Parathyroid adenoma (tissue), 2 donors: Measurements from ENCODE around the gene FGF23.

Experiments used
- H2AFZ ChIP-seq: fragments of 300-600 bp; sonication (generic); one replicate; pipeline ENCODE4 v1.7.0; 2017; ENCODE audit warnings: antibody characterized with exemption, mild to moderate bottlenecking
- H3K27ac ChIP-seq: fragments of 300-600 bp; sonication (generic); one replicate; pipeline ENCODE4 v1.7.0; 2017
- H3K27me3 ChIP-seq: fragments of 300-600 bp; sonication (generic); one replicate; pipeline ENCODE4 v1.7.0; 2017; ENCODE audit warnings: low read length; ENCODE audit not compliant: control insufficient read depth, insufficient read depth
- H3K36me3 ChIP-seq: fragments of 300-600 bp; sonication (generic); one replicate; pipeline ENCODE4 v1.7.0; 2017; ENCODE audit warnings: low read length; ENCODE audit not compliant: control insufficient read depth, insufficient read depth
- H3K4me1 ChIP-seq: fragments of 300-600 bp; sonication (generic); one replicate; pipeline ENCODE4 v1.7.0; 2017; ENCODE audit warnings: control low read depth
- H3K4me2 ChIP-seq: fragments of 300-600 bp; sonication (generic); one replicate; pipeline ENCODE4 v1.7.0; 2017; ENCODE audit warnings: low read length
- H3K4me3 ChIP-seq: fragments of 300-600 bp; sonication (generic); one replicate; pipeline ENCODE4 v1.7.0; 2017; ENCODE audit warnings: low read depth, low read length
- H3K79me2 ChIP-seq: fragments of 300-600 bp; sonication (generic); one replicate; pipeline ENCODE4 v1.7.0; 2017; ENCODE audit warnings: control low read depth
- H3K9ac ChIP-seq: fragments of 300-600 bp; sonication (generic); one replicate; pipeline ENCODE4 v1.7.0; 2017; ENCODE audit warnings: mild to moderate bottlenecking
- H3K9me3 ChIP-seq: fragments of 300-600 bp; sonication (generic); one replicate; pipeline ENCODE4 v1.7.0; 2017; ENCODE audit warnings: low read length; ENCODE audit not compliant: control insufficient read depth
- CTCF ChIP-seq: fragments of 300-600 bp; sonication (generic); IDR thresholded peaks from one replicate; pipeline ENCODE4 v1.7.0; 2017; ENCODE audit warnings: antibody characterized with exemption, mild to moderate bottlenecking
- donor health status: primary hyperparathyroidism.

FGF23 gene

GRCh38 chr12:4379405-4379804 is at the start of gene FGF23:
Gene FGF23 (minus strand): TSS chr12:4379712. CDS start chr12:4379582, 130 bp downstream.
- H3K27me3 ChIP-seq, result no peaks in the 10 kb centered on the region
- H3K36me3 ChIP-seq, result no peaks in the 10 kb centered on the region

GRCh38 chr12:4424422-4424821 is 44.9 kb upstream of the FGF23 start:
- H3K79me2 ChIP-seq, result no peaks in the 10 kb centered on the region
- no peaks in the 10 kb centered on the region for H3K36me3 ChIP-seq
- no peak overlapping the region for H3K9ac ChIP-seq
- no peaks in the 10 kb centered on the region for H3K9me3 ChIP-seq
- H3K27ac ChIP-seq, result no peak overlapping the region
- no peak overlapping the region for H3K4me3 ChIP-seq
- no peaks in the 10 kb centered on the region for H3K27me3 ChIP-seq
- H2AFZ ChIP-seq, result no peak overlapping the region
- TF ChIP-seq CTCF, result no peak
- no peak overlapping the region for H3K4me2 ChIP-seq
- H3K4me1 ChIP-seq, result no peaks in the 10 kb centered on the region

More at GRCh38 chr12:4379405-4379804, at the start of gene FGF23:
- no peaks in the 10 kb centered on the region for H3K79me2 ChIP-seq
- H3K9me3 ChIP-seq, result no peaks in the 10 kb centered on the region
- no peak within 1 kb of the TSS for H3K4me3 ChIP-seq
- no peak for TF ChIP-seq CTCF
- H3K4me2 ChIP-seq, result no peak within 1 kb of the TSS
- H3K4me1 ChIP-seq, result no peaks in the 10 kb centered on the region
- H3K9ac ChIP-seq, result no peak within 1 kb of the TSS
- H2AFZ ChIP-seq, result peak within 1 kb of the TSS; percentile 69
- H3K27ac ChIP-seq, result no peak within 1 kb of the TSS

- Histone ChIP-seq H3K4me1 (no peaks in the 10 kb centered on the region), H3K27ac (no peak overlapping the region), H3K9me3 (no peaks in the 10 kb centered on the region), H3K79me2 (no peaks in the 10 kb centered on the region), H3K4me2 (no peak overlapping the region), H3K9ac (no peak overlapping the region), H3K36me3 (no peaks in the 10 kb centered on the region), H3K4me3 (no peak overlapping the region), H2AFZ (no peak overlapping the region), H3K27me3 (no peaks in the 10 kb centered on the region)
- no peak for TF ChIP-seq CTCF
Measured at GRCh38 chr12:4423528-4424195, 44.1 kb upstream of the FGF23 start.

- TF ChIP-seq CTCF, result no peak
- Histone ChIP-seq H3K4me1 (no peaks in the 10 kb centered on the region), H3K4me3 (no peak overlapping the region), H3K9ac (no peak overlapping the region), H3K27ac (no peak overlapping the region), H3K9me3 (no peaks in the 10 kb centered on the region), H3K79me2 (no peaks in the 10 kb centered on the region), H2AFZ (no peak overlapping the region), H3K27me3 (no peaks in the 10 kb centered on the region), H3K4me2 (no peak overlapping the region), H3K36me3 (no peaks in the 10 kb centered on the region)
Measured at GRCh38 chr12:4422985-4423384, 43.5 kb upstream of the FGF23 start.

GRCh38 chr12:4421590-4422031 is 42.1 kb upstream of the FGF23 start:
- Histone ChIP-seq H3K9me3 (no peaks in the 10 kb centered on the region), H3K4me1 (no peaks in the 10 kb centered on the region), H3K36me3 (no peaks in the 10 kb centered on the region), H2AFZ (no peak overlapping the region), H3K4me2 (no peak overlapping the region), H3K27ac (no peak overlapping the region), H3K4me3 (no peak overlapping the region), H3K27me3 (no peaks in the 10 kb centered on the region), H3K79me2 (no peaks in the 10 kb centered on the region), H3K9ac (no peak overlapping the region)
- TF ChIP-seq CTCF, result peak; percentile 56
